ENCODE measurements around the gene SIL1. TPM values are rescaled to one million over a fixed set of nuclear protein-coding genes. Genes with fewer than 3 reads are reported as not detected.

SIL1 gene
- total and polyA plus RNA-seq, 2 of the 8 experiments (the other 6 are each of a cell fraction or from before 2014, with no cell fraction given), result 8.3 to 12.8 TPM

GRCh38 chr5:138950421-138951031, 247.6 kb downstream of the SIL1 start:
- Histone ChIP-seq H3K4ac (replicated peaks; ENCODE audit: insufficient read length, low read depth, low read length) (no peak overlapping the region), H4K5ac (ENCODE audit: insufficient read length, low read depth, low read length) (no peak overlapping the region), H2BK12ac (ENCODE audit: low read depth, low read length) (0 out of 2 replicates have a peak overlapping the region, but pooled peaks have one; percentile 68), H3K4me3 (ENCODE audit: extremely low read depth in 1 of 4, insufficient read depth in 2 of 4, low read depth in 3 of 4, low read length in 4 of 4) (no peak overlapping the region), H3K18ac (ENCODE audit: extremely low read depth, low read length) (no peak overlapping the region; the same call in none of the 2 replicates), H3K56ac (replicated peaks; ENCODE audit: insufficient read length, low read depth, low read length) (no peak overlapping the region), H3K79me2 (ENCODE audit: control insufficient read depth in 1 of 2, insufficient read depth in 2 of 2, low read length in 2 of 2) (no peaks in the 10 kb centered on the region), H3K4me1 (replicated peaks in 1 of 4; ENCODE audit: control insufficient read depth in 3 of 4, insufficient read depth in 4 of 4, low read length in 3 of 4) (peaks cover 0 to 25% (median 13%) of the 10 kb centered on the region in 4 experiments; a peak in 6 of 7 replicates), H4K8ac (ENCODE audit: extremely low read depth, insufficient read depth, low read length) (no peak overlapping the region), H2BK15ac (ENCODE audit: low read length) (no peak overlapping the region; the same call in 1 of the 2 replicates), H4K20me1 (replicated peaks in 1 of 2; ENCODE audit: control insufficient read depth in 1 of 2, insufficient read depth in 2 of 2, low read length in 2 of 2) (peaks cover 0 to 3% of the 10 kb centered on the region in 2 experiments), H2BK120ac (replicated peaks; ENCODE audit: low read depth, low read length) (no peak overlapping the region), H3K23ac (ENCODE audit: insufficient read length) (no peak overlapping the region), H3K14ac (ENCODE audit: insufficient read length) (no peak overlapping the region), H3K4me2 (ENCODE audit: insufficient read depth in 1 of 2, low read depth in 2 of 2, low read length in 2 of 2) (no peak overlapping the region), H2AFZ (ENCODE audit: low read length) (no peak overlapping the region), H3K36me3 (ENCODE audit: control insufficient read depth in 2 of 4, insufficient read depth in 4 of 4, low read length in 3 of 4) (no peaks in the 10 kb centered on the region), H2AK5ac (ENCODE audit: low read depth, low read length) (no peak overlapping the region; the same call in 1 of the 2 replicates), H2BK20ac (ENCODE audit: low read length) (no peak overlapping the region), H3K79me1 (ENCODE audit: low read depth, low read length) (no peaks in the 10 kb centered on the region; the same call in 1 of the 2 replicates), H2BK5ac (ENCODE audit: low read depth, low read length) (no peak overlapping the region), H4K91ac (replicated peaks; ENCODE audit: insufficient read length, low read length) (no peak overlapping the region), H3K9me3 (ENCODE audit: insufficient read depth in 2 of 2, low read depth in 1 of 2, low read length in 1 of 2) (no peaks in the 10 kb centered on the region), H3K23me2 (ENCODE audit: low read depth, low read length) (no peaks in the 10 kb centered on the region), H3K27me3 (replicated peaks in 1 of 4; ENCODE audit: control insufficient read depth in 3 of 4, extremely low read depth in 1 of 4, insufficient read depth in 3 of 4, low read length in 3 of 4) (no peaks in the 10 kb centered on the region), H3K27ac (ENCODE audit: low read depth, low read length) (no peak overlapping the region), H3K9ac (replicated peaks in 1 of 4; ENCODE audit: extremely low read depth in 1 of 4, low read depth in 3 of 4, low read length in 3 of 4) (no peak overlapping the region)
- FAIRE-seq, result no peak
- CTCF ChIA-PET (ENCODE audit: partially characterized antibody), result interaction anchor here (0.6 to 2.0 kb wide), 7 partner anchors 17 to 382 kb away, joined by 3 to 5 read pairs (median 4); no protein-coding TSS in a partner anchor
- POLR2A ChIA-PET (ENCODE audit: partially characterized antibody), result no interaction called here
- no peak for DNase-seq (ENCODE audit: low read depth in 1 of 2, low spot score in 2 of 2)
- 88% methylated on average over 13 of the region's 14 CpGs; no CpG with 5 or more reads in 1 of the 2 experiments for WGBS, 2 experiments (ENCODE audit: extremely low coverage in 1 of 2, insufficient coverage in 1 of 2, insufficient read length in 1 of 2, insufficient replicate concordance in 2 of 2, low coverage in 1 of 2, low lambda C conversion rate in 2 of 2, missing lambda C conversion rate in 1 of 2)
- no peak for TF ChIP-seq RAD21 (IDR thresholded peaks at IDR 0.05 in 1 of 2, conservative IDR thresholded peaks at IDR 0.05 in 1 of 2; ENCODE audit: low read depth in 2 of 2, low read length in 2 of 2)
- no peak for TF ChIP-seq CHD1 (IDR thresholded peaks at IDR 0.05; ENCODE audit: low read depth, low read length)
- no peak for TF ChIP-seq POLR2A (IDR thresholded peaks at IDR 0.05; ENCODE audit: control extremely low read depth in 1 of 2, low read depth in 2 of 2, low read length in 2 of 2)
- TF ChIP-seq ATF2 (IDR thresholded peaks at IDR 0.05; ENCODE audit: low read length), result no peak
- TF ChIP-seq POU5F1 (IDR thresholded peaks at IDR 0.05; ENCODE audit: low read depth, low read length), result no peak
- TF ChIP-seq E2F6 (IDR thresholded peaks at IDR 0.05), result no peak
- TF ChIP-seq KDM5A (IDR thresholded peaks at IDR 0.05; ENCODE audit: low read length), result no peak
- no peak for TF ChIP-seq ASH2L (IDR thresholded peaks at IDR 0.05; ENCODE audit: low read length)
- TF ChIP-seq TCF12 (IDR thresholded peaks at IDR 0.05; ENCODE audit: low read depth, low read length), result no peak
- TF ChIP-seq TEAD4 (IDR thresholded peaks at IDR 0.05; ENCODE audit: low read depth, low read length), result no peak
- TF ChIP-seq CTBP2 (IDR thresholded peaks at IDR 0.05; ENCODE audit: borderline replicate concordance, insufficient read depth, insufficient read length, low read length), result no peak
